Inferior parietal cortex (tissue), 1 donor: ENCODE results near the gene CORIN.

ENCODE experiments used
- DNase-seq: peaks from one replicate; pipeline ENCODE4 v3.0.0-alpha.2; 2016; ENCODE audit errors: extremely low spot score

The CORIN gene

GRCh38 chr4:47837908-47838294 is at the start of gene CORIN:
TSS of gene CORIN (minus strand) at chr4:47838067. CDS start at chr4:47837949, 118 bp downstream.
- DNase-seq = no peak

- DNase-seq = no peak
These were observed 44.4 kb upstream of the CORIN start for GRCh38 chr4:47882228-47882627.

GRCh38 chr4:47879458-47879857 is 41.6 kb upstream of the CORIN start:
- DNase-seq = no peak

DNA sequence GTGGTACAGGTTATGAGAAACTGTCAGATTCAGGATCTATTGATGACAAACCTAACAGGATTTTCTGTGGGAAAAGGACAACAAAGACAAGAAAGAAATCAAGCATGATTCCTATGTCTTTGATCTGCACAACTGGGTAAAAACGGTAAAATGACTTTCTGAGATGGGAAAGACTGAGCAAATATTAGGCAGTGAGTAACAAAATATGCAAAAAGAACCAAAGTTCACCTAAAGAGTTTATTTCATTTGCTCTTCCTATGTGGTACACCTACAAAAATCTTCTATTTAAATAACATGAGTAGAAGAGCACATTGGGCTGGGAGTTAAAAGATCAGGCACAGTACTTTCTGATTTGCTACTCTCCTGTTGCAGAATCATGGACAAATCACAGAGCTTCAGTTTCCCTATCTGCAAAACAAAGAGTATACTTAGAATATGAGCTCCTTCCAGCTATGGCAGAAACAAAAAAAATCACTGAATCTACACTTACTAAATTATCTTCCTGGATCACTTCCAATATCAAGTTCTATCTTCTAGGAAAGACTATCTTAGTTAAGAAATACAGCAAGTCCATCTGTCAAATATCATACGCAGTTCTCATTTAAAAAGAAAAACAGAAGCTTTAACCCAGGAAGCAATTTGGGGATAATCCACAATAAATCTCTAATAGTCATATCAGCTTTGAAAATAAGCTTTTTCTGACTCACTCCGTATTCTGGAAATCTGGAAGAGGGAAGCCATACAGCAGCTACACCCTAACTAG is 39.1 kb upstream of the CORIN start:
- peak; percentile 15 for DNase-seq

- no peak for DNase-seq
These were observed 38.4 kb upstream of the CORIN start for GRCh38 chr4:47876310-47876709.

GRCh38 chr4:47873877-47874541 is 36.1 kb upstream of the CORIN start:
- DNase-seq = no peak

DNA sequence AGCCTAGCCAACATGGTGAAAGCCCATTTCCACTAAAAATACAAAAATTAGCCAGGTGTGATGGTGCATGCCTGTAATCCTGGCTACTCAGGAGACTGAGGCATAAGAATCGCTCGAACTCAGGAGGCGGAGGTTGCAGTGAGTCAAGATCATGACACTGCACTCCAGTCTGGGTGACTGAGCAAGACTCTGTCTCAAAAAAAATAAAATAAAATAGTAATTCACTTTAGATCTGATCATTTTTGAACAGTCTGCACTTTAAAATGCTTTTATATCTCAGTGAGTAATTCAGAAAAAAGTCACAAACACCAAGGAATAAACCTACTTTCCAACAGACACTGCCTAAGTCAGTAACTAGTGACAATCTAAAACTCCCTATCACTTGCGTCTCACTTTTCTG is 25.6 kb upstream of the CORIN start:
- DNase-seq = no peak

GRCh38 chr4:47862297-47862696 is 24.4 kb upstream of the CORIN start:
- no peak for DNase-seq

- DNase-seq = no peak
These were observed 22.4 kb upstream of the CORIN start for GRCh38 chr4:47860305-47860704.

GRCh38 chr4:47858006-47858405 is 20.1 kb upstream of the CORIN start:
- no peak for DNase-seq

- DNase-seq = no peak
These were observed 18.8 kb upstream of the CORIN start for GRCh38 chr4:47856713-47857112.

DNA sequence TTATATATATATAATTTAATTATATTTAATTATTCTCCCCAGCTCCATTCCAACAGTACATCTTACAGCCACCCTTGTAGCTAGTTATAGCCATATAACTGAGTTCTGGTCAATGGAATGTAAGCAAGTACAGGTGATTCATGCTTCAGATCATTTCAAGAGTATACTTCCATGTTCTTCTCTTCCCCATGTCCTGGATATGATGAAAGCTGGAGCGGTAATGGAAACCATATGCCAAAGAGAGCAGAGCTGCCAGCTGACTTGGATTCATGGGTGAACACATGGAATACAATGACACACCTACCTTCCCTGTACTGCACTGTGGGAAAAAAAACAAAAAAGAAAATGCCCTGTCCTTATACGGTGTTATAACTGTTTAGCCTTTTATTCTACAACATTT is 17.5 kb upstream of the CORIN start:
- DNase-seq = no peak

GRCh38 chr4:47852136-47852535 is 14.3 kb upstream of the CORIN start:
- no peak for DNase-seq

GRCh38 chr4:47849466-47849865 is 11.6 kb upstream of the CORIN start:
- DNase-seq = no peak

- DNase-seq = no peak
These were observed 10.2 kb upstream of the CORIN start for GRCh38 chr4:47848041-47848440.

DNA sequence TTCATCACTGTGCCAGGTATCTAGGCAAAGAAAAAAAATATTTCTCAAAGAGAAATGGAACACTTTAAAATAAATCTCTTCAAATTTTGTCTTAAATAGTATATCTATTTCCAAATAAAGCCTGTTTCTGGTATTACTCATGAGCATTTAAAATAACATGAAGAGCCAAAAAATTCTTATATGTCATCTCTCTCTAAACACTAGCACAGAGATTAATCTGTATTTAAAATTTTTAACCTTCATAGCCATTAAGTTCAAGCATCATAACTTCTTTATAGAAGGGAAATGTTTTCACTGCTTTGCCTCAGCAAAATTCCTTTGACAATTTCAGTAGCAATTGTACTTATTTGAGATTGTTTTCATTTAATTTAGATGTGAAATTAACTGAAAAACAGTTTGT is 5.1 kb upstream of the CORIN start:
- DNase-seq = no peak

DNA sequence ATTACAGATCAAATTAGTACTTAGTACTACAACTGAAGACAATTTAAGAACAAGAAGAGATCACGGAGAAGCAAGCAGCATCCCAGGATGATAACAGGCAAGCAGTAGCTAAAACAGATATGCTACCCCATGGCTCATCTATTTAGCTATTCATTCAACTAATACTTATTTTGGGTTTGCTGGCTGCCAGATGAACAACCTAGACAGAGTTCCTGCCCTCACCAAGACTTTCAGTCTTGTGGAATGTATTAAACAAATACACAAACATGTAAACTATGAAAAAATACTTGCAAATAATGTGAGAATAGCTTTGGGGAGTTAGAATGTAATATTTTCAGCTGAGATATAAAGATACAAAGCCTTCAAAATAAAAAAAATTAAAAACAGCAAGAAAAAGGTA is 2.4 kb upstream of the CORIN start:
- DNase-seq = no peak

GRCh38 chr4:47839259-47839658 is 1.4 kb upstream of the CORIN start:
- DNase-seq = peak; percentile 27

DNA sequence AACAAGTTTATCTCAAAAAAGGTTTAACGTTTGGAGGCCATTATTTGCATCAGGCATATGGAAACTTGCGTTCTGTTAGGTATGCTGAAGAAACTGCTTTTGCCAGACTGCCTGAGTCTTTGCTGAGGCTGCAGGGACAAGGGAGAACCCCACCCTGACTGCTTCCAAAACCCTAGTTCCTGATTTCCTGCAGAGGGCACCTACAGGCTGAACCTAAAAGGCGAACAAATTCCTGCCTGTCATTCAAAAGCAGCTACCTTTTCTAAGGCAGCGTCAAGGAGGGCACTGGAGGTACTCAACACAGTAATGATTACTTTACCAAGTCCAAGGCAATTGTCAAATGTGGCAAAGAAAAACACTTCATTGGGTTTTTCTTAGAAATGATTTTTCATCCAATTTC is 578 bp upstream of the CORIN start:
- DNase-seq = no peak

DNA sequence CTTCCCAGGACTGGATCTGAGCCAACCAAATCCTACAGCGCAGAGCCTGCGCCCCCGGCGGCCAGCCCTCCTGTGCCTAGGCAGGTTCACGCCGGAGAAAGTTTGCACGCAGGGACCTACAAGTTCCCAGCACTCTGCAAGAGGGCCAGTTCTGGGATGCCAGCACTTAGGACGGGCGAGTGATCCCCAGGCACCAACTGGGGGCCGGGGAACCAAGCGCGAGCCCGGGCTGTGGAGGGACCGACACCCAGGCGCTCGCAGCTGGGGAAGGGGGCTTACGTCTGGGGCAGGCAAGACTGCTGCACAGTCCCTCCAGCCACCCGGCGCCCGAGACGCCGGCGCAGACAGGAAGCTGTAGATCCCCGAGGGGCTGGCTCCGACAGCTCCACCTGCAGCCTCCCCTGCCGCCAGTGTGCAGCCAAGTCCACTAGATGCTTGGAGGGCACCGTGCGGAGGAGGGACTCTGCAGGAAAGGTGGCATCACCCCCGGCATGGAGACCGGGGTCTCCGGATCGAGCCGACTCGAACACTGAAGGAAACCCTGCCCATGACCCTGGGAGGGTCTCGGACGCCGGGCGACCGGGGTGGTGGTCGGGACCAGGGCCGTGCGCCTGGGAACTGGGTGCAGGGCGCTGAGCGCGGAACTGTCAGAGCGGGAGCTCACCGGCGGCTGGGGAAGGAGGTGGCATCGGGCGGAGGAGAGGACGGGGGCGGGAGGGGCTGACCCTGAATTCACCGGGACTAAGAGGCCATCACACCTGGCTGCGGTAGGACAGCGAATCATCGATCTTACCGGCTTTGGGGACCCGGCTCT is 566 bp downstream of the CORIN start:
- no peak for DNase-seq

DNA sequence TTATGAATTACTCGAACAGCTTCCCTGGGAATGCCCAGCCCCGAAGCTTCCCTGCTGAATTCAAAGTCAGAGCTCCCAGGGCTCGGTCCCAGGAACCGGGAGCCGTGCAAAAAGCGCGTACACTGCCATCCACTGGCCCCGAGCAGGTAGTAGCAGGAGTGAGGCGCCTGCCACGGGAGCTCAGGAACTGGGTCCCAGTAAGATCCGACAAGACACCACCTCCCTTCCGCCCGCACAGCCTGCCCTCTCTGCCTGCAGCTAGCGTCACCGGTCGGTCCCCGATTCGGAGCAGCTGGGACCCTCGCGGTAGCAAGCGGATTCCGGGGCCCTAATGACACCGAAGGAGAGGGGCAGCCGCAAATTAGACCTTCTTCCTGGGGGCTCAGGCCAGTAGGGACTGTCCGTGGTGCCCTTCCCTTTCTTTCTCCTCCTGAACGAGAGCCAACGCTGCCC is 1.2 kb downstream of the CORIN start:
- peak; percentile 63 for DNase-seq

DNA sequence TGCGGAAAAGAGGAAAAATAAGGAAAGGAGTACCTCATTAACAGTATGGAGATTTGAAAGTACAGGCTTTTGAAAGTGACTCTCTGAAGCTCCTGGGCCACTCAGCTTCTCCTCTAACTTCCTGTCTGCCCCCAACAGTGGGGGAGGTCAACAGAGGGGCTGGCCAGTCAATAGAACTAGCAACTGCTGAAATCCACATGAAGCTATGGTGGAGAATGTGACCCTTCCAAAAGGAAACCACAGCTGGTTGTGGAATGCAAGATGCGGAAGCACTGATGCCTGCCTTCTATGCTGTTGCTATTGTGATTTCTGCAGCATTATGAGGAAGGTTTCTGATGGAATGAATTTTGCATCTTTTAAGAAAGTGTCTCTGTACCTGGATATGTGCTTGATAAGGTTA is 2.4 kb downstream of the CORIN start:
- no peak for DNase-seq
